Measurements from ENCODE around the gene MIER3. TPM values are rescaled to one million over a fixed set of nuclear protein-coding genes. Genes with fewer than 3 reads are reported as not detected.

Gene MIER3
- total RNA-seq, 6 experiments from 2014 or later, result 7.3 to 14.7 (median 11.2) TPM

GRCh38 chr5:56871777-56872176, 80.1 kb downstream of the MIER3 start:
- Histone ChIP-seq H3K27me3 (no peaks in the 10 kb centered on the region), H3K4me1 (no peaks in the 10 kb centered on the region), H3K4me3 (no peak overlapping the region), H3K36me3 (peaks cover 0 to 50% (median 3%) of the 10 kb centered on the region in 4 donors), H3K9me3 (no peaks in the 10 kb centered on the region), H3K27ac (no peak overlapping the region)
- ATAC-seq (no peak), DNase-seq (no peak)
- TF ChIP-seq CTCF (IDR thresholded peaks at IDR 0.05) (no peak), POLR2A (IDR thresholded peaks at IDR 0.05) (no peak)
- 83% methylated on average over 2 of the region's 2 CpGs for WGBS (ENCODE audit: insufficient coverage, low coverage, low lambda C conversion rate, missing lambda C conversion rate)
- intact Hi-C loops (cut with DNase I), result no loop called here

Other genes starting within 250 kb of the MIER3 start
- 10 to 100 TPM in 1 of 6 experiments, 1 to 10 TPM in 5; 6.3 to 10.3 (median 8.3) TPM for gene MAP3K1, start 136.6 kb downstream of the MIER3 start, total RNA-seq
- gene SETD9, start 42.5 kb downstream of the MIER3 start, total RNA-seq, result 10 to 100 TPM in 3 of 6 experiments, 1 to 10 TPM in 3; 4.9 to 18.8 (median 9.9) TPM
- 10 to 100 TPM; 19.5 to 28.2 (median 24.9) TPM for gene GPBP1, start 221.9 kb upstream of the MIER3 start, total RNA-seq